SK-N-MC (cell line): ENCODE data around the gene PLK1.

ENCODE experiments used
- EZH2 ChIP-seq: fragments of 200-600 bp; sonication (generic); IDR thresholded peaks from one replicate; pipeline ENCODE4 v1.6.1; 2017; ENCODE audit warnings: antibody characterized with exemption
- POLR2AphosphoS5 ChIP-seq: IDR thresholded peaks from 2 replicates; pipeline ENCODE4 v1.6.1; 2012; ENCODE audit warnings: mild to moderate bottlenecking, low read depth, low read length, borderline replicate concordance

GRCh38 chr16:23668225-23668624 lies 10.5 kb upstream of the PLK1 start:
- no peak for TF ChIP-seq POLR2AphosphoS5
- TF ChIP-seq EZH2: no peak
